SU-DHL-6 (cell line): ENCODE results near the gene LDLRAD1.
A peak's percentile ranks its signal among the peaks of the same experiment; 100 is the strongest.
"Not testable (repeated sequence)": the region's sequence is repeated elsewhere in the genome, so short reads cannot be mapped to it uniquely, and the experiment has no call there.

ENCODE experiments used
- H2AFZ ChIP-seq: fragments of 200-600 bp; sonication (generic); 2 replicates; pipeline ENCODE4 v1.6.1; 2014; ENCODE audit warnings: low read depth, mild to moderate bottlenecking, moderate library complexity, mixed read lengths, antibody characterized with exemption, low read length; ENCODE audit not compliant: severe bottlenecking
- H3F3A ChIP-seq: fragments of 200-600 bp; shearing (Covaris generic); 2 replicates; pipeline ENCODE4 v1.6.0; 2016; ENCODE audit warnings: antibody characterized with exemption, mild to moderate bottlenecking; ENCODE audit not compliant: insufficient read depth
- H3K27ac ChIP-seq: fragments of 200-600 bp; sonication (generic); 2 replicates; pipeline ENCODE4 v1.5.1; 2016; ENCODE audit warnings: low read depth, mild to moderate bottlenecking, low read length, moderate library complexity, mixed read lengths
- H3K27me3 ChIP-seq: fragments of 200-600 bp; sonication (generic), shearing (Covaris generic); 2 replicates; pipeline ENCODE4 v1.6.0; 2014; ENCODE audit warnings: mild to moderate bottlenecking, low read length
- H3K36me3 ChIP-seq: fragments of 200-600 bp; sonication (generic); 2 replicates; pipeline ENCODE4 v1.6.1; 2014; ENCODE audit warnings: mild to moderate bottlenecking, low read length, mixed read lengths
- H3K4me2 ChIP-seq: fragments of 300-600, 200-600 bp; shearing (Covaris generic), sonication (generic); 2 replicates; pipeline ENCODE4 v1.6.0; 2014; ENCODE audit warnings: low read length, low read depth, mild to moderate bottlenecking; ENCODE audit not compliant: poor library complexity, severe bottlenecking
- H3K4me3 ChIP-seq: fragments of 200-600 bp; sonication (generic); 2 replicates; pipeline ENCODE4 v1.5.1; 2014; ENCODE audit warnings: antibody characterized with exemption, low read length, mild to moderate bottlenecking, mixed read lengths; ENCODE audit not compliant: insufficient read depth, poor library complexity, severe bottlenecking
- H3K79me2 ChIP-seq: fragments of 200-600 bp; sonication (generic); 2 replicates; pipeline ENCODE4 v1.6.1; 2014; ENCODE audit warnings: mild to moderate bottlenecking, low read length, moderate library complexity; ENCODE audit not compliant: insufficient read depth
- H3K9ac ChIP-seq: fragments of 200-600 bp; sonication (generic); 2 replicates; pipeline ENCODE4 v1.7.0; 2014; ENCODE audit warnings: mild to moderate bottlenecking, low read length
- H3K9me2 ChIP-seq: fragments of 200-600 bp; sonication (generic); replicated peaks from 2 replicates; pipeline ENCODE4 v1.6.1; 2014; ENCODE audit warnings: low read length; ENCODE audit not compliant: insufficient read depth
- H3K9me3 ChIP-seq: fragments of 200-600 bp; sonication (generic); 2 replicates; pipeline ENCODE4 v1.6.1; 2014; ENCODE audit warnings: low read length, mixed read lengths; ENCODE audit not compliant: insufficient read depth
- H4K20me1 ChIP-seq: fragments of 200-600 bp; sonication (generic); 2 replicates; pipeline ENCODE4 v1.6.1; 2014; ENCODE audit warnings: low read depth, mild to moderate bottlenecking, antibody characterized with exemption, low read length, moderate library complexity, mixed read lengths
- CTCF ChIP-seq: fragments of 200-600 bp; sonication (generic); IDR thresholded peaks from one replicate; pipeline ENCODE4 v1.5.1; 2017; ENCODE audit warnings: antibody characterized with exemption, mild to moderate bottlenecking, low read length, moderate library complexity; ENCODE audit not compliant: insufficient read depth, poor library complexity, severe bottlenecking
- EZH2phosphoT487 ChIP-seq: fragments of 200-600 bp; sonication (generic), shearing (Covaris generic); conservative IDR thresholded peaks from 2 replicates; pipeline ENCODE4 v1.6.1; 2018; ENCODE audit warnings: mild to moderate bottlenecking, antibody characterized with exemption, low read length, moderate library complexity, mixed read lengths

Gene LDLRAD1

DNA sequence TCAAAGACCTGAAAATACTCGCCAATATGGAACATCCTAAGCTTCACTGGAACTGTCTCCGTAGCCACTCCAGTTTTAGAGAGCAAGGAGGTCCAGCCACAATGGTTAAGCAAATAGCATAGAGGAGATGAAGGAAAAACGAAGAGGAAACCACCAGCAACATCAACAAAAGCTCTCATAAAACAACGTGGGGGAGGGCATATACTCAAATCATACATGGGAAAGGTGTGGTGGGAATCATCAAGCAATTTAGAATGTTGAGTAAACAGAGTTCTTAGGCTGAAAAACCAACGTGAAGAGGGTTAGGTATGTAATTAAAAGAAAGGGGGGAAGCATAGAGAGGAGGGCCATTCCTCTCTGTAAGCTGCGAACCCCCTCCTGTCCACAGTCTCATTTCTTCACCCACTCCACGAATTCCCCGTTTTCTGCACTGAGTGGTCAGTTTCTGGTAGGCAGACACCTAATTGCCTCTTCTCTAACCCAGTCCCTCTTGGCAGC lies 34.0 kb upstream of the LDLRAD1 start:
- Histone ChIP-seq H3F3A (peaks cover 8% of the 10 kb centered on the region), H3K9me3 (no peaks in the 10 kb centered on the region), H3K27ac (peak overlapping the region; percentile 72; the same call in 1 of the 2 replicates), H4K20me1 (no peaks in the 10 kb centered on the region), H3K4me3 (peak overlapping the region; percentile 88), H3K4me2 (peak overlapping the region; percentile 79), H2AFZ (peak overlapping the region; percentile 43), H3K79me2 (peaks cover 69% of the 10 kb centered on the region), H3K9me2 (no peaks in the 10 kb centered on the region), H3K36me3 (no peaks in the 10 kb centered on the region), H3K9ac (peak overlapping the region; percentile 71), H3K27me3 (no peaks in the 10 kb centered on the region)
- TF ChIP-seq EZH2phosphoT487 (no peak), CTCF (no peak)

DNA sequence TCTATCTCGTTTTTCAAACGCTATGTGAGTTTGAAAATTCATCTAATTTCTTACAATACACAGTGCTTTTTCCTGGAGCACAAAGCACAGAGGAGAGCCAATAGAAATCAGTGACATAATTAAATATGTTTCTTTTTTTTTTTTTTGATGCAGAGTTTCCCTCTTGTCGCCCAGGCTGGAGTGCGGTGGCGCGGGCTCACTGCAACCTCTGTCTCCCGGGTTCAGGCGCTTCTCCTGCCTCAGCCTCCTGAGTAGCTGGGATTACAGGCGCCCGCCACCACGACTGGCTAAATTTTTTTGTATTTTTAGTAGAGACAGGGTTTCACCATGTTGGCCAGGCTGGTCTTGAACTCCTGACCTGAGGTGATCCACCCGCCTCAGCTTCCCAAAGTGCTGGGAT lies 32.4 kb upstream of the LDLRAD1 start:
- H3K9me2 ChIP-seq, H3K4me3 ChIP-seq, H4K20me1 ChIP-seq, H3K27ac ChIP-seq, H3K27me3 ChIP-seq, H3F3A ChIP-seq, H3K36me3 ChIP-seq, H3K9ac ChIP-seq, H3K4me2 ChIP-seq, H3K9me3 ChIP-seq, H2AFZ ChIP-seq: not testable (repeated sequence)
- peaks cover 84% of the 10 kb centered on the region for H3K79me2 ChIP-seq

GRCh38 chr1:54047384-54048305 lies 29.7 kb upstream of the LDLRAD1 start:
- H3F3A ChIP-seq = peaks cover 8% of the 10 kb centered on the region
- peak overlapping the region; percentile 33 for H3K4me2 ChIP-seq
- peaks cover 78% of the 10 kb centered on the region for H3K79me2 ChIP-seq
- peak overlapping the region; percentile 10; the same call in 1 of the 2 replicates for H3K27ac ChIP-seq
- TF ChIP-seq EZH2phosphoT487 (no peak), CTCF (no peak)
- peaks cover 13% of the 10 kb centered on the region; the same call in 1 of the 2 replicates for H3K36me3 ChIP-seq
- H3K4me3 ChIP-seq = no peak overlapping the region
- no peak overlapping the region for H2AFZ ChIP-seq
- H3K9me3 ChIP-seq = no peaks in the 10 kb centered on the region
- no peak overlapping the region for H3K9ac ChIP-seq
- H3K27me3 ChIP-seq = no peaks in the 10 kb centered on the region
- no peaks in the 10 kb centered on the region for H4K20me1 ChIP-seq
- H3K9me2 ChIP-seq = no peaks in the 10 kb centered on the region
